Measurements from ENCODE around the gene CLIP1.

DNA sequence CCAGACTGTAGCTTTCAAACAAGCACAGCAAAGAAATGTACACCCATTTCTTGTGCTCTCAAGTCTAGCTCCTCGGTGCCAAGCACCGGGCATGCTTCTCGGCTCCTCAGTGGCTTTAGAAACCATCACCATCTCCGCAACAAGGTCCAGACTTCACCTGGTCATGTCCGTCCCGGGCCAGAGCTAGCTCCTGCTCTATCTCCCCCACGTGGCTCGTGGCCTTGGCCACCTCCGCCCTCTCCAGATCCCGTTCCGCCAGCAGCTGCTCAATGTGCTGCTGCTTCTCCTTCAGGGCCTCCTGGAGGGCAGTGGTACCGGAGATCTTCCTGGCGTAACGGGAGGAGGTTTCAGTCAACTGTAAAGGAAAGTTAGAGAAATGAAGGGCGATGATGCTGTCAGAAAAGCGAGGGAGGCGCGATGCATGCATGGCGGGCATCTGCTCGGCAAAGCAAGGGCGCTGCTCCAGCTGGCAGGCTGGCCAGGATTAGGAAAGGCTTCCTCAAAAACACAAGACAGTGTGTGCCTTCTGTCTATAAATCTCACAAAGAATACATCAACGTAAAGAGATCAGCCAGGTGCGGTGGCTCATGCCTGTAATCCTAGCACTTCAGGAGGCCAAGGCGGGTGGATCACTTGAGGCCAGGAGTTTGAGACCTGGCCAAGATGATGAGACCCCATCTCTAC lies 67.4 kb downstream of the CLIP1 start:
- no peak for TF ChIP-seq POLR2A (IDR thresholded peaks at IDR 0.05; ENCODE audit: low read depth, low read length)
- TF ChIP-seq, protein P1, sequence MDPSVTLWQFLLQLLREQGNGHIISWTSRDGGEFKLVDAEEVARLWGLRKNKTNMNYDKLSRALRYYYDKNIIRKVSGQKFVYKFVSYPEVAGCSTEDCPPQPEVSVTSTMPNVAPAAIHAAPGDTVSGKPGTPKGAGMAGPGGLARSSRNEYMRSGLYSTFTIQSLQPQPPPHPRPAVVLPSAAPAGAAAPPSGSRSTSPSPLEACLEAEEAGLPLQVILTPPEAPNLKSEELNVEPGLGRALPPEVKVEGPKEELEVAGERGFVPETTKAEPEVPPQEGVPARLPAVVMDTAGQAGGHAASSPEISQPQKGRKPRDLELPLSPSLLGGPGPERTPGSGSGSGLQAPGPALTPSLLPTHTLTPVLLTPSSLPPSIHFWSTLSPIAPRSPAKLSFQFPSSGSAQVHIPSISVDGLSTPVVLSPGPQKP (IDR thresholded peaks at IDR 0.05; ENCODE audit: borderline replicate concordance, low read depth, low read length): no peak
- TF ChIP-seq, protein P2, sequence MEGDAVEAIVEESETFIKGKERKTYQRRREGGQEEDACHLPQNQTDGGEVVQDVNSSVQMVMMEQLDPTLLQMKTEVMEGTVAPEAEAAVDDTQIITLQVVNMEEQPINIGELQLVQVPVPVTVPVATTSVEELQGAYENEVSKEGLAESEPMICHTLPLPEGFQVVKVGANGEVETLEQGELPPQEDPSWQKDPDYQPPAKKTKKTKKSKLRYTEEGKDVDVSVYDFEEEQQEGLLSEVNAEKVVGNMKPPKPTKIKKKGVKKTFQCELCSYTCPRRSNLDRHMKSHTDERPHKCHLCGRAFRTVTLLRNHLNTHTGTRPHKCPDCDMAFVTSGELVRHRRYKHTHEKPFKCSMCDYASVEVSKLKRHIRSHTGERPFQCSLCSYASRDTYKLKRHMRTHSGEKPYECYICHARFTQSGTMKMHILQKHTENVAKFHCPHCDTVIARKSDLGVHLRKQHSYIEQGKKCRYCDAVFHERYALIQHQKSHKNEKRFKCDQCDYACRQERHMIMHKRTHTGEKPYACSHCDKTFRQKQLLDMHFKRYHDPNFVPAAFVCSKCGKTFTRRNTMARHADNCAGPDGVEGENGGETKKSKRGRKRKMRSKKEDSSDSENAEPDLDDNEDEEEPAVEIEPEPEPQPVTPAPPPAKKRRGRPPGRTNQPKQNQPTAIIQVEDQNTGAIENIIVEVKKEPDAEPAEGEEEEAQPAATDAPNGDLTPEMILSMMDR (conservative IDR thresholded peaks at IDR 0.05; ENCODE audit: low read depth, low read length): no peak
- TF ChIP-seq RAD21 (IDR thresholded peaks at IDR 0.05; ENCODE audit: low read length): no peak
- no peak for TF ChIP-seq CHD1 (IDR thresholded peaks at IDR 0.05; ENCODE audit: low read depth, low read length)
- TF ChIP-seq, protein P3, sequence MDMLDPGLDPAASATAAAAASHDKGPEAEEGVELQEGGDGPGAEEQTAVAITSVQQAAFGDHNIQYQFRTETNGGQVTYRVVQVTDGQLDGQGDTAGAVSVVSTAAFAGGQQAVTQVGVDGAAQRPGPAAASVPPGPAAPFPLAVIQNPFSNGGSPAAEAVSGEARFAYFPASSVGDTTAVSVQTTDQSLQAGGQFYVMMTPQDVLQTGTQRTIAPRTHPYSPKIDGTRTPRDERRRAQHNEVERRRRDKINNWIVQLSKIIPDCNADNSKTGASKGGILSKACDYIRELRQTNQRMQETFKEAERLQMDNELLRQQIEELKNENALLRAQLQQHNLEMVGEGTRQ (IDR thresholded peaks at IDR 0.05; ENCODE audit: low read depth, low read length): no peak
- TF ChIP-seq RFX5 (IDR thresholded peaks at IDR 0.05; ENCODE audit: low read depth, low read length): no peak
- no peak for TF ChIP-seq MXI1 (IDR thresholded peaks at IDR 0.05; ENCODE audit: borderline replicate concordance, low read depth, low read length)
- no peak for TF ChIP-seq CEBPB (IDR thresholded peaks at IDR 0.05; ENCODE audit: low read depth, low read length)

Data from IMR-90 (cell line).